NCI-H128 (cell line): Measurements from ENCODE around the gene TRIM44.
"Not testable (repeated sequence)": the region's sequence is repeated elsewhere in the genome, so short reads cannot be mapped to it uniquely, and the experiment has no call there.

Experiments
- DNase-seq: peaks from one replicate; lab custom pipeline; 2025; ENCODE audit not compliant: unreplicated experiment; lab: John Stamatoyannopoulos, UW

Gene TRIM44

DNA sequence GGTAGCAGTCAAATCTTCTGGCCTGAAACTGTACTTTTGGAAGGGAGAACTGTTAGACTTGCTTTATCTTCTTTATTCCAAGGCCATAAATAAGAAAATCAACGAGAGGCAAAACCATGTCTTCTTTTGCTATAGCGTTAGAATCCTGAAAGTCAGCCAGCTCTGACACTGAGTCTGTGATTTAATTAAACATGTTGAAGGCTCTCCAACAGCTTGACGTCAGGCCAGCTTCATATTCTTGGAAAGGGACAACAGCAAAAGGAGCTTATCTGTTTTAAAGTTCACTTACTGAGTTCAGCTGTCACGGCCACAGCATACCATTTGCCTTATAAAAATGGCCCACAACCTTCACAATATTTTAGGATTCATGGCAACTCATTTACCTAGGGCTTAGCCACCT, 150.3 kb downstream of the TRIM44 start:
- no peak for DNase-seq

- no peak for DNase-seq
These were observed 151.6 kb downstream of the TRIM44 start for GRCh38 chr11:35814081-35814695.

GRCh38 chr11:35814720-35815305, 152.2 kb downstream of the TRIM44 start:
- DNase-seq, result no peak

DNA sequence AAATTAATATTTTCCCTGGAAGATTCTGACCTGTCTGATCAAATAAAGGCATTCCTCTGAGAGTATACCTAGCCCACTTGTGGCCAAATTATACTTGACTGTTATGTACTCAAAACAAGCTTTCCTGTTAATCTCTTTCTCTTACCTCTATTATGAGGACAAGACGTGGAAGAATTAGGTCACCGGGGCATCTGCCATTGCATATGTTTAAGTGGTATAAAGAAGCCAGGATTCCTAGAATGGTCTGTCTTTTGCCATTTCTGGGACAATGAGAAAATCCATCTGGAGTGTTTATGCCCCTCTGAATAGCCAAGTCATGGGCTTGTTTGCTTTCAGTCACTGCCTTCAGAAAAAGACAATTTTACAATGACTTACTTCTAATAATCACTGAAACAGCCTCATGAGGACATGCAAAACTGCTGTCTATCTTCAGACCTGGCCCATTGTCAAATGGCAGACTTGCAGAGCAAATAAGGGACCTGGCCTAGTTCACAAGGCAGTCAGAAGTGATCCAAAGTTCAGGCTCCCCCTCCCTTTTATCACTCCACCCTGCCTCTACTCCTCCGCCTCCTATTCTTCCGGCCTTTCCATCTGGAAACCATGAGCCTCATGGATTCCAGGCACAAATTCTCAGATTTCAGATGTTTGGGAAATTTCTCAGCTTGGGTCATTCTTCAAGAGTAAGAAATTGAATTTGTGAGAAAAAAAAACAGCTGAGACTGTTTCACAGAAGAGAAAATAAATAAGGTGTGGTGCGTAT, 153.2 kb downstream of the TRIM44 start:
- DNase-seq, result no peak

GRCh38 chr11:35820614-35821013, 158.0 kb downstream of the TRIM44 start:
- no peak for DNase-seq

DNA sequence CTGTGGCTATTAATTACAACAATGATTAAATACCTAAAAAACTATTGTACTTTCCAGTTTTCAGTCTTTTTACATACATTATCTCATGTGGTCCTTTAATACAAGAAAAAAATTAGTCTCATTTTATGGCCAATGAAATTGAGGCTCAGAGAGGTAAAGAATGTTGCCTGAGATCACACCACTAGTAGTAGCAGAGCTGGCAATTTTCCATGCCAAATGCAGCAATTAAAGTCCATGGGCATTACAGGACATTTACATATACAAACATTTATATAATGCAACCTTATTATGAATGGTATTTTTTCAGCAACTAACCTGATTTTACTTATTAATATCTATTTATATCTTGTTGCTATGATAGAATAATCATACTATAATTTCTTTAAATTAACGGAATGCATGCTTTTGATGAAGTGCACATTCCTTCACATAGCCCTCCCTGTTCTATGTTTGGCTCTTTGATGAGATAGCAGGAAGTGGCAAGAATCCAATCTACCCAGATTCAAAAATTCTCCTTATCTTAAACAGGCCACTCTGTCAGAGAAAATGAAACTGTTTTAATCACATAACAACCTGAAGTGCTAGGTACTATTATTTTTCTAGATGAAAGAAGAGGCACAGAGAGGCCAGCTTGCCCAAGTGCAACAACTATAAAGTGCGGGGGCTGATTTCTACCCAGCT, 160.4 kb downstream of the TRIM44 start:
- no peak for DNase-seq

GRCh38 chr11:35823742-35824298, 161.2 kb downstream of the TRIM44 start:
- no peak for DNase-seq

GRCh38 chr11:35825386-35825785, 162.8 kb downstream of the TRIM44 start:
- no peak for DNase-seq

GRCh38 chr11:35826006-35826405, 163.4 kb downstream of the TRIM44 start:
- no peak for DNase-seq

- DNase-seq, result no peak
These were observed 164.4 kb downstream of the TRIM44 start for GRCh38 chr11:35826949-35827348.

GRCh38 chr11:35836205-35836604, 173.6 kb downstream of the TRIM44 start:
- DNase-seq, result no peak

DNA sequence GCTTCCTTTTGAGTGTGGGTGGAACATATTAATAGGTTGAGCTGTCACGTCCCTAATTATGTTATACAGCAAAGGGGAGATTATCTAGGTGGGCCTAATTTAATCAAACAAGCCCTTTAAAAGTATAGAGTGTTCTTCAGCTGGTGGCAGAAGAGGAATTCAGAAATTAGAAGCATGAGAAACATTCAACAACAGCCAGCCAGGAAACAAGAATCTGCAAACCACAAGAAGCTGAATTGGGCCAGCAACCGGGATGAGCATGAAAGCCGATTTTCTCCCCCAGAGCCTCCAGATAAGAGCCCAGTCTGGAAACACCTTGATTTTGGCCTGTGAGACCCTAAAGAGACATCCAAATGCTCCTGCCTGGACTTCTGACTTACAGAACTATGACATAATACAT, 175.5 kb downstream of the TRIM44 start:
- DNase-seq, result no peak

- DNase-seq, result not testable (repeated sequence)
These were observed 176.3 kb downstream of the TRIM44 start for GRCh38 chr11:35838697-35839367.

DNA sequence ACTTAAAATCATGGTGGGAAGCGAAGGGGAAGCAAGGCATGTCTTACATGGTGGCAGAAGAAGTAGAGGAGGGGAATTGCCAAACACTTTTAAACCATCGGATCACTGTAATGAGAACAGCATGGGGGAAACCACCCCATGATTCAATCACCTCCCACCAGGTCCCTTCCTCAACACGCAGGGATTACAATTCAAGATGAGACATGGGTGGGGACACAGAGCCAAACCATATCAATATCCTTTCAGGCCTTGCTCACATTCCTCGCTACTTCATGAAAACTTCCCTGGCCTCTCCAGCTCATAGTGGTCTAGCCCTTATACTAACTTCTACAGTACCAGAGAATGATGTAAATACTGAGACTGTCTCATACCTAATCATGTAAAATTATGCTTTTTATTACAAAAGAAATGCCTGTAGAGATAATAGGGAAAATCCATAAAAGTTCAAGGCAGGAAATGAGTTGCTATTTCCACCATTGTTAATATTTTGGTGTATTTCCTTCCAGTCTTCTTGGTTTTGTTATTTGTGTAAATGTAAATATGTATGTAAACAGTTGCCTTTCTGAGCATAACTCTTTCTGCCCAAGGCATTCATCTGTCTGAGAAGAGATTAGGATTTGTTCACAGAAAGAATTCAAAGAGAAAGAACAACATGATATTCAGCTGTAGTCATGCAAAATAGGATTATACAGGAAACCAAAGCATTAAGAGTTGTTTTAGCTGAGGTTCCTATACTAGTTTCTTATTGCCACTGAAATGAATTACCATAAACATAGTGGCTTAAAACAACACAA, 177.0 kb downstream of the TRIM44 start:
- no peak for DNase-seq

GRCh38 chr11:35841733-35842132, 179.2 kb downstream of the TRIM44 start:
- no peak for DNase-seq

- DNase-seq, result no peak
These were observed 180.4 kb downstream of the TRIM44 start for GRCh38 chr11:35842958-35843357.

GRCh38 chr11:35844579-35844978, 182.0 kb downstream of the TRIM44 start:
- no peak for DNase-seq

- DNase-seq, result no peak
These were observed 183.3 kb downstream of the TRIM44 start for GRCh38 chr11:35845860-35846259.

- DNase-seq, result no peak
These were observed 184.3 kb downstream of the TRIM44 start for GRCh38 chr11:35846874-35847273.

DNA sequence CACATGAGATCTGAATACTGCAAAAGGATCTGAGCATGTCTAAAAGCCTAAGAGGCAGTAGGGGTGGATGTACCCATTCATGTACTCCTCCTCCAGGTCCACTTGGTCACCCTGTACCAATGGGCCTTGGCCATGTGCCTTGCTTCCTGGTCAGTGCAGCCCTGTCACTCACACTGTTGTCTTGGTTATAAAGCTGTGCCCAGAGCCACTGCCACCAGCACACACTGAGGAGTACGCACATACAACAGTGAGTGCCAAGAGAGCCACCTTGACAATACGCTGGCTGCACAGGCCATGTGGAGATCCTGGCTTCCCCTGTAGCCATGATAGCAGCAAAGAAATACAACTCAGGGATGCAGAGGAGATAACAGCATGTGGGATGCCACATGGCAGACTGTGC, 184.9 kb downstream of the TRIM44 start:
- no peak for DNase-seq
